ENCODE results near the gene IL12RB1.
"Not testable (repeated sequence)": the region's sequence is repeated elsewhere in the genome, so short reads cannot be mapped to it uniquely, and the experiment has no call there.

IL12RB1 gene

DNA sequence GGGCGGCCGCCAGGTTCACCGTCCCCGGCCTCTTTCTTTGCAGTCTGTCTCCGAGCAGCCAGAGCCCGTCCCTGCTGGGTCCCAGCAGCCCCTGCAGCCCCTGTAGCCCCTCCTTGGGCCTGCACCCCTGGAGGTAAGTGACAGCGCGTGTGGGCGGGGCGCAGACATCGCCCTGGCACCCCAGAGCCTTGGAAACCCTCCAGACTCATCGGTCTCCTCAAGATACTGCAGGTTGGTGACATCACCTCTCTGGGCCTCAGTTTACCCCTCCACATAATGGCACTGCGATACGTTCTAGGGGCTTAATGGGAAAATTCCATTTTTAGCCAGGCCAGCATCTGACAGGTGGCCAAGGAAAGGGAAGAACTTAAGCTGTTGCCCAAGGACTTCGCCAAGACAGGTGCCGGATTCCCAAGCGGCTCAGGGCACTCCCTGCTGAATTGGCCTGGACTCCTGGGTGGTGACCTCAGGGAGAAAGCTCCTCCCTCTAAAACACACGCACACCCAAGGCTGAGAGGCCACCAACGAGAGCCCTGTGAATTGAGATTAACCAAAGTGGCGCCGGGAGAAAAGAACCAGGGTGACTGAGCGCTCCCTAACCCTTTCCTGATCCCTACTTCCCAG lies 24.0 kb upstream of the IL12RB1 start:
- DNase-seq = no peak

DNA sequence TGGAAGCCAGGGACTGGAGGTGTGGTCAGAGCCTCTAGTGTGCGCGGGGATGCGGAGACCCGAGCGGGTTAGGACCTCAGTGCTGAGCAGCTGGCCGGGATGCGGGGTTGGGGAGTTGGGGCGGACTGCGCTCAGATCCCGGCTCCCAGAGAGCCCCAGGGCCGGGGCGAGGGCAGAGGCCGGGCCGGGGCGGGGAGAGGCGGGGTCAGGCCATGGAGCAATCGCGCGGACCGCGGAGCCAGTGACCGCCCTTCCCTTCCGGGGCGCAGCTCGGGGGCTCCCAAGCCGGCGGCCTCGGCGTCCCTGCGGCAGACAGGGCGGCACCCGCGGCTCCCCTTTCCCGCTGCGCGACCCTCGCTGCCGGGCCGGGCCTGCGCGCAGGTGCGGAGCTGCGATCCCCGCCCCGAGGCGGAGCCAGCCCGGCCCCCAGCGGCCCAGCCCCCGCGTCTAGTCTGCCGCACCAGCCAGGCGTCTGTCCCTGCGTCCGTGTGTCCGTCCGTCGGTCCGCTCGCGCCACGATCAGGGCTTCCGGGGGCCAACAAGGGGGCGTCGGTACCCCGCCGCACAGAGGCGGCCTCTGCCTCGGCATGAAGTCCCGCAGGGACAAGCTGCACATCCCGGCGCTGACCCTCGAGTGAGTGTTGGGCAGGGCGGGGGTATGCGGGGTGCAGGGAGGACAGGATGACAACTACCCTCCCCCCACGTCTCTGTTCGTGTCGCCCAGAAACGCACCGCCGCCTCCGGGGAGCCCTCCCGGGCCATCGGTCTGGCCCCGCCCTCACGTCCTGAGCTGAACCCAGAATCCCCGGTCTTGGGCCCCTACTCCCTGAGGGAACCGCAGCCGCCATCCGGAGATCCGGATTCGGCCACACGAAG lies 23.2 kb upstream of the IL12RB1 start:
- DNase-seq = peak; percentile 14

DNA sequence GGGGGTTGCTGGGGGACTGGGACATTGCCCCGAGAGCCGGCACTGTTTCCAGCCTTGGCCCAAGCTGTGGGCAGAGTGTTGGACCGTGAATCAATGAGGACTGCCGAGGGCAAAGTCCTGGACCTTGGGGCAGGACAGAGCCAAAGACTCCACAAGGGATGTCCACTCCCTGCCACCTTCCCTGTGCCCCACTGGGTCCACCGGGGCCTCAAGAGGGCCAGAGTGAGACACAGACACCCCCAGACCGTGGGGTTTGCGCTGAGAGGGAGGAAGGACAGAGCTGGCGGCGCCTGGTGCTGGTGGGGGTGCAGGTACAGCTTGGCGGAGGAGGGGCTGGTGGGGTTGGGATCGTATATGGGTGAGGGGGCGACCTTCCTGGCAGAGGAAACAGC lies 22.6 kb upstream of the IL12RB1 start:
- DNase-seq = no peak

DNA sequence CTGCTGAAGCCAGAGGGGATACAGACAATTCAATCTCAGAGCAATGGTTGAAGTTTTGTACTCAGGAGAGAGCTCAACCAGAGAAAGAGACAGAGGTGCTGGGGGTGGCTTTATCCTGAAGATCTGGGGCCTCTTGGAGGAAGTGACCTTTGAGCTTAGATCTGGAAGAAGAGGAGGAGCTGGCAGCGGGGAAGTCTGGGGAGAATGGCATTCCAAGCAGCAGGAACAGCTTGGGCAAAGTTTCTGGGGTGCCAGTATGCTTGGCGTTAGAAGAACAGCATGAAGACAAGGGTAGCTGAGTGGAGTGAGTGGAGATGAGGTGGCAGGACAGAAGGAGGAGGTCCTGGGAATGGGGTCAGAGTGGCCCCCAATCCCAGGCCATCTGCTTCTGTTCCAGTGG lies 22.2 kb upstream of the IL12RB1 start:
- no peak for DNase-seq

DNA sequence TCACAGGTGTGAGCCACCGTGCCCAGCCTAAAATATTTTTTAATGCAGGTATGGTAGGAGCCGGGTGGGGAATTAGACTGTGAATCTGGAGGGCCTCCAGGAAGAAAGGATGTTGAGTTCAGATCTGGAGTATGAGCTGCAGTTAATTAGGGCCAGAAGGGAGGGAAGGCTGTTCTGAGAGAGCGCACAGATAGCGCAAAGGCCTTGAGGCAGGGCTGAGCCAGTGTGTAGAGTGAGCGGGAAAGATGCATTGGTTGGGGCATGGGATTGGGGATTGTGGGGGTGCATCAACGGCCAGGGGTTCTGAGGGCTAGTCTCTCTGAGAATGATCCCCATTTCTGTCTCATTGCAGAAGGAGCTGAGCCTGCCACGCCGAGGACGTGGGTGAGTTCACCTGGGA lies 20.5 kb upstream of the IL12RB1 start:
- DNase-seq = peak; percentile 4

DNA sequence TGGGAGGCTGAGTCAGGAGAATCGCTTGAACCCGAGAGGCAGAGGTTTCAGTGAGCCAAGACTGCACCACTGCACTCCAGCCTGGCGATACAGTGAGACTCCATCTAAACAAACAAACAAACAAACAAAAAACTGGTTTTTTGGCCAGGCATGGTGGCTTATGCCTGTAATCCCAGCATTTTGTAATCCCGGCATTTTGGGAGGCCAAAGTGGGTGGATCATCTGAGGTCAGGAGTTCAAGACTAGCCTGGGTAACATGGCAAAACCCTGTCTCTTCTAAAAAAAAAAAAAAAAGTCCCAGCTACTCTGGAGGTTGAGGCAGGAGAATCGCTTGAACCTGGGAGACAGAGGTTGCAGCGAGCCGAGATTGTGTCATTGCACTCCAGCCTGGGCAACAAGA lies 18.5 kb upstream of the IL12RB1 start:
- DNase-seq = not testable (repeated sequence)

DNA sequence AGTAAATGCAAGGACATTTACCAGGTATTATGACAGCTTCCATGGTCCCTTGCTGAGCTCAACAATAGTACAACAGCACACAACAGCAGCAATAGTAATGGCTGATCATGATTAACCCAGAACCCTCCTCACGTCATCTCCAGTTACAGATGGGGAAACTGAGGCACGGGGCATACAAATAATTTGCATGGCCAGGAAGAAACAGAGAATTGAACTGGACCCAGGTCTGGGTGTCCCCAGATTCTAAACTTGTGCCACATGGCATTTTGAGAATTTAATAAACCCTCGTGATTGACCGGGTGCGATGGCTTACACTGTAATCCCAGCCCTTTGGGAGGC lies 18.0 kb upstream of the IL12RB1 start:
- no peak for DNase-seq

DNA sequence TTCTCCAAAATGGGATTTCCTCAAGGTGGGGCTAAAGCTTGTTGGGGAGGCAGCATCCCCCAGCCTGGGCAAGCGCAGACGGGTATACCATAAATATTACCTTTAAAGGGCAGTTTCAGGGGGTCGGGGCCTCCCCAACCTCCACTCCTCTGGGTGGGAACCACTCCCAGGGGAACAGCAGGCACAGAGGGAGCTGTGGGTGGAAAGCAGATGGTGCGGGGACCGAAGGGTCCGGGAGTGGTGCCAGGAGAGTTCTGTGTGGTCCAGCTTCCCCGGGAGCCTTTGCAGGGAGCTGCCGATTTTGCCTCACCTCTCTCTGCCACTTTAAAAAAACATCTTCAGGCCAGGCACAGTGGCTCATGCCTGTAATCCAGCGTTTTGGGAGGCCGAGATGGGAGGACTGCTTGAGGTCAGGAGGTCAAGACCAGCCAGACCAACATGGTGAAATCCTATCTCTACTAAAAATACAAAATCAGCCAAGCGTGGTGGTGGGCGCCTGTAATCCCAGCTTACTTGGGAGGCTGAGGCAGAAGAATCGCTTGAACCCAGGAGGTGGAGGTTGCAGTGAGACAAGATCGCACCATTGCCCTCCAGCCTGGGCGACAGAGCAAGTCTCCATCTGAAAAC lies 16.3 kb upstream of the IL12RB1 start:
- DNase-seq = no peak

DNA sequence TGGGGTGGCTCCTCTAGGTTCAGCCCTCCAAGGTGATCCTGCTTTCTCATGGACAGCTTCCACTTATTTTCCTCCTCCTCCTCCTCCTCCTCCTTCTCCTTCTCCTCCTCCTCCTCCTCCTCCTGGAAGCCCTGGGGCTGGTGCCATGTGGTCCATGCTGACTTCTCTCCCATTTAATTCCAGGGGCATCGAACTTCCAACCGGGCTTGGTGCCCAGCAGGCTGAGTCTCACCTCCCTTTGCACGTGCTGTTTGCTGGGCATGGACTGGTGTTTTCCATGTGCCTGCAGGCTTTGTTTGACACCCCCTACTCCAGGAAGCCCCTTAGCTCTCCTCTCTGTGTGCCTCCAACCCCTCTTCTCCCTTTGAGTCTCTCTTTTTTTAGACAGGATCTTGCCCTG lies 14.5 kb upstream of the IL12RB1 start:
- no peak for DNase-seq

DNA sequence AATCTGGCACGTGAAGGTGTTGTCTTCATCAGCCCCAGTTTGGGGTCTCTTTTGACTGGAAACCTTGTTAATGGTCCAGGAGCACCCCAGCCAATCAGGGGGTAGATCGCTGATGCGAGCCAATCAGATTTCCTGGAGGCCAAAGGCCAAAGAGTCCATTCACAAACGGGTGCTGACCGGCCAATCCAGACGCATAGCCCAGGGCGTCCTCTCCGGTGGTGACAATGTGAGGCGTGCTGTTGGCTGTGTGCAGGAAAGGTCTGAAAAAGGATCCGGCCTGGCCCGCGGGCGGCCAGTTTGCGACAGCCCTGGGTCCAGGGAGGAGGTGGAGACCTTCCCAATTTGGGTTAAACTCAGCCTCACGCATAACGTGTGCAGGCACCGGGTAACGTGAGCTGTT lies 14.0 kb upstream of the IL12RB1 start:
- no peak for DNase-seq

DNA sequence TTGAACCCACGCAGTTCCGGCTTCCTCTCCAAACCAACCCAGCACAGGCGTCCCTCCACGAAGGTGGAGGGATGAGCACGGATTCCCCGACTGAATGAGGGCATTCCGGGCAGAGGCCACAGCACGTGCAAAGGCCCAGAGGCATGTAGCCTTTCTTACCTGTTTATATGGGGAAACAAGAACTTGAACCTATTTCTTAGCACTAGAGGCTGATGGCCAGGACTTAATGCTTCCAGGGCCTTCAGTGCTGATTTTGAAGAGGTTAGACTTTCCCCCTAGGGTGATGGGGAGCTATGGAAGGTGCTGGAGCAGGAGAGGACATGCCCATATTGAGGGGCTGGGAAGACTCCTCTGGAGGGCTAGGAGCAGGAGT lies 12.9 kb upstream of the IL12RB1 start:
- DNase-seq = no peak

DNA sequence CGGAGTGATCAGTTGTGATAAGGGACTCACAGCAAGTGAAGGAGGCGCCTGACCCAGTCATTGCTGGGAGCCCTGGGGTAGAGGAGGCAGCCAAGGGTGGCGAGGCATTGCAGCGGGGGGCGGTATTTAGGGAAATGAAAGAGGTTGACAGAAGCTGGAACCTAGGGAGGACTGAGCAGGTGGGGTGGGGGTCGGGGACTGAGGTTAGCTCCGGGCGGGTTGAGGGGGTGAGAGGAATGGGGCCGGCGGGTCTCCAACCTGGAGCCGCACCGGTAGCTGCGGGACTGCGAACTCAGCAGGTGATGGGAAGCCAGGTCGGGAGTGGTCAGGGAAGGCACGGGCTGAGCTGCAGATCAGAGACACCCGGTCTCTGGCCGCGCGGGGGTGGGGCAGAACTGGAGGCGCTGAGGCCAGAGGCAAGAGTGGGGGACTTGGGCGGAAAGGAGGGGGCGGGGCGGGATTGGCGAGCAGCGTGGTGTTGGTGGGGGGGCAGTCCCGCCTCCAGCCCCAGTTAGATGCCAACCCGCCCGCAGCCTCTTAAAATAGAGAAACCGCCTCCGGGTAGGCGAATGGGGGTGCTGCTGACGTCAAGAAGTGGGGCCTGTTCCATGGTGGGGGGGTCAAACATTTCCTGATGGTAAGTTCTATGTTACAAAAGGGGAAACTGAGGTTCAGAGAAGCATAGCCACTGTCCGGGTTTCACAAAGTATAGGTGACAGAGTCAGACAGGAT lies 12.3 kb upstream of the IL12RB1 start:
- no peak for DNase-seq

DNA sequence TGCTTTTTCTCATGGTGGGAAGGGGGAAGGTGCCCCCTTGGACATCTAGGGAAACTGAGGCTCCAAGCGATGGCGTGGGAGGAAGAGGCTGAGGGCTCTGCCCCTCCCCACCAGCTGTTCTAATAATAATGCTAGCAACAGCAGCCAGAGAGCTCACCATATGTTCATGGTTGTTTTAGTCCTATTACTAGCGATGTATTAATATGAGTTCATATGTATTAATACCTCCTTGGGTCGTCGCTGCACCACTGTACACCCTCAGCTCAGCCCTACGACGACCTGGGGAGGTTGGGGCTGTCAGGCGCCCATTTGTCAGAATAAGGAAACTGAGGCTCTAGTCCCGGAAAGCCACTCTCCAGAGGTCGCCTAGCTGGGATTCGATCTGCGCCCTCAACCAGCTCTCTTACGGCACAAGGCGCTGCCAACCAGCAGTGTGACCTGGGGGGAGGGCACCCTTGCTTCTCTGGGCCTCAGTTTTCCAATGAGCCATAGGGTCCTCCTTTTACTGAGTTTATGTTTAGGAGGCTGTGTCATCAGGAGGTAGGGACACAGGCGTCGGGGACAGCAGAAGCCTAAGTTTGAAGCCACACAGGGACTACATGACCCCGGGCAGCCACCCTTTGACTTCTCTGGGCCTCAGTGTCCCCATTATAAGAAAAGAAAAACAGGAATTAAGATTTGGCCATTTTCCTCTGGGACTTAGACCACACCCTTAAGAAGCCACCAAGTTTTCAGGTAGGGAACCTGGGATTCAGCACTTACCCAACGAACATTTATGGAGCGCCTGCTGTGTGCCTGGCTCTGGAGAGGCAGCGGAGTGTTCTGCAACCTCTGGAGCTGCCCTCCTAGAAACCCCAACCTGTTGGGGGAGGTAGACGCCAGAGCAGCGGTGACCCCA lies 11.5 kb upstream of the IL12RB1 start:
- DNase-seq = no peak

DNA sequence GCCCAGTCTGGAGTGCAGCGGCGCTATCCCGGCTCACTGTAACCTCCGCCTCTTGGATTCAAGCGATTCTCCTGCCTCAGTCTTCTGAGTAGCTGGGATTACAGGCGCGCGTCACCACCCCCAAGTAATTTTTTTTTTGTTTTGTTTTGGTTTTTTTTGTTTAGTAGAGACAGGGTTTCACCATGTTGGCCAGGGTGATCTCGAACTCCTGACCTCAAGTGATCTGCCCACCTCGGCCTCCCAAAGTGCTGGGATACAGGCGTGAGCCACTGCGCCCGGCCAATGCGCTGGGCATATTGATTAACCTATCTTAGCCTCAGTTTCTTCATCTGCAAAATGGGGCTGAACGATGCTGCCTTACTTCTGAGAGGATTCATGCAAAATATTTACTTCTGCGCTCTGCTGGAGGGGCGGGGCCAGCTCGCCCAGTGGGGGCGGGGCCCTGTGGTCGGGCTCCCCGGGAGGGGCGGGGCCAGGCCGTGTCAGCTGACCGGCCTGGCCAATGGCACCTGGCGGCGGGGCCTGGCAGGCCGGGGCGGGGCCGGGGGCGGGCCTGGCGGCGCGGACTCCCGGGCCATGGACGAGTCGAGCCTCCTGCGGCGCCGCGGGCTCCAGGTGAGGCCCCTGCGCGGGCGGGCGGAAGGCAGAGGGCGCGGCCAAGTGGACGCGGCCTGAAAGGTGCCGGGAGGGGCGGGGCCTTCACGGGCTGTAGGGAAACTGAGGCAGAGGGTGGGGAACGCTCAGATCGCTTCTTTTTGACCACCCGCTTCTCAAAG lies 10.7 kb upstream of the IL12RB1 start, which contains the start of gene MAST3:
MAST3 (plus strand) TSS at position 562 of the 776 bp plus-strand sequence; CDS start at position 577, 15 bp downstream.
- peak; percentile 85 for DNase-seq

DNA sequence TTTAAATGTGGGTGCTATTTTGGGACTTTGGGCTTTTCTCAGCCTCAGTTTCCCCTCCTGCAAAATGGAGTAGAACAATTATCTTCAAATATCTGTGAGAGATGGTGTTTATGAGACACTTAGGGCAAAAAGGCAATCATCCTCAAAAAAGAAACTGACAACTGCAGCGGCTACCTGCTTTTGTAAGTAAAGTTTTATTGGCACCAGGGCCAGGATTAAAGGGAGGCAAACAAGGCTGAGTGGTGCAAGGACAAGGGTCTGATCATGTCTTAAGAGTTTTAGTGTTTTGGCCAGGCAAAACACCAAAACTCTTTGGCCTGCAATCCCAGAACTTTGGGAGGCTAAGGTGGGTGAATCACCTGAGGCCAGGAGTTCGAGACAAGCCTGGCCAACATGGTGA lies 9.5 kb upstream of the IL12RB1 start:
- no peak for DNase-seq

DNA sequence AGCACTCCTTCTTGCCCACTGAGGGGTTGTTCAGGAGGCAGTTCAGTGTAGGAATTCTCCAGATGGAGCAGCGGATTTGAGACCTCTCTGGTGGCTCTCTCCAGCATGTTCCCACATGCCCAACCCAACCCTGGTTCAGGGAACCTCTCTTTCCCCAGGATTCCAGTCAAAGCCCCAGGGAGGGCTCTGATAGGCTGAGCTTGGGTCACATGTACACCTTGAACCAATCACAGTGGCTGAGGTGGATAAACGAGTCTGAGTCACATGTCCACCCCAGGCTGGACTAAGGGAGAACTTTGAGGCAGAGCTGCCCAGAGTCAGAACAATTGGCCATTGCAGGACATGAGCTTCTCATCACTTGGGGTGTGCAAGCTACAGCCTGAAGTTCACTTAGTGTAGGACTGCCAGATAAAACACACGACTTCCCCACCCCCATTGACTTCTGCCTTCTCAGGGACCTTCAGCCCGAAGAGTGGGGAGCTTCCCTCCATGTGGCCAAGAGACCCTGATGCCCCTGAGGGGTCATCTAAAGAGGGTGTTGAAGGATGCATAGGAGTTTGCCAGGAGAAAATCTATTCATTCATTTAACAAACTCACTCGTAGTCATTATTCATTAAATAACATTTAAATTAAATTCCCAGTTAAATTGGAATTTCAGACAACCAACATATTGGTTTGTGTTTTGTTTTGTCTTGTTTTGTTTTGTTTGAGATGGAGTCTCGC lies 6.9 kb upstream of the IL12RB1 start:
- DNase-seq = no peak

DNA sequence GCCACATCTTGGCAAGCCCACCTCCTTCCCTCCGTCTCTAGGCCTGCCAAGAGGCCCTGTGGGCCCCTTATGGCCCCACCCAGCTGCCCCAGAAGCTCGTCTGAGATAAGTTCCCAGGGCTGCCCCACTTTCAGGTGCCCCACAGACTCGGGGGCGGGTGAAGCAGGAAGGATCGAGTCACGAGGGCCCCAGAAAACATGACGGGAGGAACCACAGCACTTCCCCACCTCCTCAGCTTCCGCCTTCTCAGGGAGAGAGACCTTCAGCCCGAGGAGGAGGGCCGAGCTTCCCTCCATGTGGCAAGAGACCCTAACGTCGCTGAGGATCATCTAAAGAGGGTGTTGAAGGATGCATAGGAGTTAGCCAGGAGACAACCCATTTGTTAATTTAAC lies 4.5 kb upstream of the IL12RB1 start:
- DNase-seq = no peak

DNA sequence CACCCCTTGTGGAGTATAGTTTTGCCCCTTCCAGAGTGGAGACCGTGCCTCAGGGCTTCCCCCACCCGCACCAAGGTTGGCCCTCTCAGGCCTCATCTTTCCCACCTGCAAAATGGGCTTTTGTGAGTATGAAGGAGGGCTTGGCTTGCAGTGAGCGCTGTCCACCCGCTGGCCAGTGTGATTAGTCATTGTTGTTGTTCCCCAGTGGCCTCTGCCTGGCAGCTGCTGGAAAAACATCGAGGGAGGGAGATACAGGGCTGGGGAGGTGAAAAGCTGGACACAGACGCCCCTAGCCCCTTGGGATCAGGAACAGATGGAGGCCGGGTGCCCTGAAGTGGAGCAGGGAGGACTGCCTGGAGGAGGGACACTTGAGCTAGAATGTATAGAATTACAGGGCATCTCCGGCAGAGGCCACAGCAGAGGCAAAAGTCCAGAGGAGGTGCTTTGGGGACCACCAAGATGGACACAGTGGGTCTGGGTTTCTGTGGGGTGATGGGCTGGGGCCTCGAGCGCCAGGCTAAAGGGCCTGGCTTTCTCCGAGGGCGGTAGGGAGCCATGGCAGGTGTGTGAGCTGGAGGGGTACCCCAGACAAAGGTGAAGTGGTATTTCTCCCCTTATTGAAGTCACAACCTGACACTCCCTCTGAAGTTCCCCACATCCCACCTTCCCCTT lies 3.9 kb upstream of the IL12RB1 start:
- no peak for DNase-seq

DNA sequence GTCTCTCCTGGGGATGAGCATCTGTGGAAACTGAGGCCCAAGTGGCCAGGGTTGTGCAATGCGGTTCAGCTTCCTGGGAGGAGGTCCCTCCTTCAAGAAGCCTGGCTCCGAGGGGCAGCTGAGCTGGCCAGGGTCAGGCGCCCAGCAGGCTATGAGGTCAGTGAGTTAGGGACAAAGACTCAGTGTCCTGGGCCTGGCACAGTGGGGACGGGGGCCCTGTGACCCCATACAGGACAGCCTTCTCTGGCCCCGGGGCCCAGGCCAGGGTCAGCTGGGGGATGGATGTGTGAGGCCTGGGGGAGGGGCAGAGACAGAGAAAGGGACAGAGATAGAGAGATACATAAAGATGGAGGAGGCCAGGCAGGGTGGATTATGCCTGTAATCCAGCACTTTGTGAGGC lies 3.0 kb upstream of the IL12RB1 start:
- DNase-seq = no peak

DNA sequence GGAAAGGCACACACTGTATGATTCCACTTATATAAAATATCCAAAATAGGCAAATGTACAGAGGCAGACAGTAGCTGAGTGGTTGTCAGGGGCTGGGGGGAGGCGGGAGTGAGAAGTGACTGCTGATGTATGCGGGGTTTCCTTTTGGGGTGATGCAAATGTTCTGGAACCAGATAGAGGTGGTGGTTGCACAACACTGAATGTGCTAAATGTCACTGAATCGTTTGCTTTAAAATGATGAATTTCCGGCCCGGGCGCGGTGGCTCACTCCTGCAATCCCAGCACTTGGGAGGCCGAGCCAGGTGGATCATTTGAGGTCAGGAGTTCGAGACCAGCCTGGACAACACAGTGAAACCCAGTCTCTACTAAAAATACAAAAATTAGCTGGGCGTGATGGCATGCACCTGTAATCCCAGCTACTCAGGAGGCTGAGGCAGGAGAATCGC lies 2.4 kb upstream of the IL12RB1 start:
- DNase-seq = not testable (repeated sequence)
